Large intestine (tissue), 3 donors: Measurements from ENCODE around the gene TMEM223. TPM values are rescaled to one million over a fixed set of nuclear protein-coding genes. Genes with fewer than 3 reads are reported as not detected.
"Not testable (repeated sequence)": the region's sequence is repeated elsewhere in the genome, so short reads cannot be mapped to it uniquely, and the experiment has no call there.

Experiments used
- DNase-seq, 2 donors: peaks; one replicate each; pipeline versions ENCODE4 v3.0.0 to v3.0.0-alpha.2; 2013
- H3K27ac ChIP-seq: one replicate; pipeline ENCODE4 v1.5.1; 2013; ENCODE audit warnings: low read length
- H3K27me3 ChIP-seq: 2 replicates; pipeline ENCODE4 v1.6.1; 2013; ENCODE audit warnings: low read length; ENCODE audit not compliant: control insufficient read depth, insufficient read depth
- H3K36me3 ChIP-seq: 2 replicates; pipeline ENCODE4 v1.6.1; 2013; ENCODE audit warnings: low read length; ENCODE audit not compliant: control insufficient read depth, insufficient read depth
- H3K4me1 ChIP-seq: one replicate; pipeline ENCODE4 v1.6.1; 2013; ENCODE audit warnings: low read length; ENCODE audit not compliant: control insufficient read depth, insufficient read depth
- H3K4me3 ChIP-seq: one replicate; pipeline ENCODE4 v1.5.1; 2013; ENCODE audit warnings: low read length
- H3K9me3 ChIP-seq: one replicate; pipeline ENCODE4 v1.6.1; 2013; ENCODE audit warnings: mild to moderate bottlenecking, low read depth, low read length, moderate library complexity; ENCODE audit not compliant: control insufficient read depth
- whole genome bisulfite sequencing: methylation state at CpG from one replicate; pipeline ENCODE4 v1.1.5; 2013; ENCODE audit warnings: low lambda C conversion rate; ENCODE audit not compliant: insufficient coverage; 5-methylcytosine and 5-hydroxymethylcytosine counted together
- polyA plus RNA-seq: library from polyadenylated mRNA; unstranded; fragments of 120-200 nt; gene quantifications from one replicate; pipeline ENCODE4 v1.2.1, GENCODE V29; 2013

Gene TMEM223
- polyA plus RNA-seq, 1 donor, result 18.4 TPM

GRCh38 chr11:62778441-62778840 lies 13.4 kb downstream of the TMEM223 start:
- Histone ChIP-seq H3K4me3 (no peak overlapping the region), H3K4me1 (no peaks in the 10 kb centered on the region), H3K9me3 (no peaks in the 10 kb centered on the region), H3K36me3 (peaks cover 59% of the 10 kb centered on the region), H3K27ac (no peak overlapping the region), H3K27me3 (no peaks in the 10 kb centered on the region)
- WGBS, result 100% methylated on average over 1 of the region's 3 CpGs
- no peak for DNase-seq

- peaks cover 53% of the 10 kb centered on the region for H3K36me3 ChIP-seq
- WGBS, result 100% methylated on average over 1 of the region's 2 CpGs
- no peaks in the 10 kb centered on the region for H3K4me1 ChIP-seq
- no peak for DNase-seq
- H3K4me3 ChIP-seq, result no peak overlapping the region
- H3K27me3 ChIP-seq, result no peaks in the 10 kb centered on the region
- no peak overlapping the region for H3K27ac ChIP-seq
- H3K9me3 ChIP-seq, result no peaks in the 10 kb centered on the region
Measured at GRCh38 chr11:62777389-62777788, 14.4 kb downstream of the TMEM223 start.

GRCh38 chr11:62775646-62776045 lies 16.2 kb downstream of the TMEM223 start:
- Histone ChIP-seq H3K9me3 (no peaks in the 10 kb centered on the region), H3K36me3 (peaks cover 46% of the 10 kb centered on the region), H3K4me3 (no peak overlapping the region), H3K27me3 (no peaks in the 10 kb centered on the region), H3K4me1 (peaks cover 8% of the 10 kb centered on the region), H3K27ac (no peak overlapping the region)
- no peak for DNase-seq
- no CpG with 5 or more reads among the region's 17 CpGs for WGBS

- Histone ChIP-seq H3K36me3 (peaks cover 40% of the 10 kb centered on the region), H3K4me3 (no peak overlapping the region), H3K27me3 (no peaks in the 10 kb centered on the region), H3K27ac (no peak overlapping the region), H3K4me1 (peaks cover 10% of the 10 kb centered on the region), H3K9me3 (no peaks in the 10 kb centered on the region)
- WGBS, result no CpG with 5 or more reads among the region's 6 CpGs
- DNase-seq, result no peak
Measured at GRCh38 chr11:62774407-62774806, 17.4 kb downstream of the TMEM223 start.

- H3K4me3 ChIP-seq, result peak within 1 kb of the TSS; percentile 73
- peaks cover 30% of the 10 kb centered on the region for H3K36me3 ChIP-seq
- 40% methylated on average over 2 of the region's 60 CpGs for whole genome bisulfite sequencing
- no peaks in the 10 kb centered on the region for H3K9me3 ChIP-seq
- no peaks in the 10 kb centered on the region for H3K27me3 ChIP-seq
- peaks cover 10% of the 10 kb centered on the region for H3K4me1 ChIP-seq
- DNase-seq, result peak; percentile 94 to 98
- peak within 1 kb of the TSS; percentile 93 for H3K27ac ChIP-seq
Measured at GRCh38 chr11:62771144-62772021, 20.4 kb downstream of the TMEM223 start, which contains the start of gene TAF6L. Gene TAF6L, plus strand, starts transcription at chr11:62771396. Its CDS starts 4,388 bp downstream, at chr11:62775784.

GRCh38 chr11:62770778-62771143 lies 21.0 kb downstream of the TMEM223 start:
- no peaks in the 10 kb centered on the region for H3K9me3 ChIP-seq
- no peaks in the 10 kb centered on the region for H3K27me3 ChIP-seq
- peak overlapping the region; percentile 93 for H3K27ac ChIP-seq
- DNase-seq, result no peak
- H3K4me3 ChIP-seq, result peak overlapping the region; percentile 73
- 0% methylated on average over 5 of the region's 18 CpGs for WGBS
- peaks cover 10% of the 10 kb centered on the region for H3K4me1 ChIP-seq
- H3K36me3 ChIP-seq, result peaks cover 31% of the 10 kb centered on the region

- Histone ChIP-seq H3K4me1 (peaks cover 13% of the 10 kb centered on the region), H3K4me3 (peak overlapping the region; percentile 91)
- not testable (repeated sequence) for DNase-seq, H3K27ac ChIP-seq, H3K36me3 ChIP-seq, H3K9me3 ChIP-seq, H3K27me3 ChIP-seq
- WGBS, result no CpG with 5 or more reads among the region's 9 CpGs
Measured at GRCh38 chr11:62760867-62761227, 31.0 kb downstream of the TMEM223 start.

GRCh38 chr11:62757846-62758788 lies 33.7 kb downstream of the TMEM223 start:
- DNase-seq, result no peak
- H3K27me3 ChIP-seq, result no peaks in the 10 kb centered on the region
- H3K4me1 ChIP-seq, result peaks cover 21% of the 10 kb centered on the region
- H3K27ac ChIP-seq, result no peak overlapping the region
- peaks cover 3% of the 10 kb centered on the region for H3K36me3 ChIP-seq
- no CpG with 5 or more reads among the region's 9 CpGs for WGBS
- H3K4me3 ChIP-seq, result no peak overlapping the region
- H3K9me3 ChIP-seq, result no peaks in the 10 kb centered on the region

GRCh38 chr11:62755086-62755615 lies 36.7 kb downstream of the TMEM223 start:
- H3K27me3 ChIP-seq, result no peaks in the 10 kb centered on the region
- peaks cover 16% of the 10 kb centered on the region for H3K36me3 ChIP-seq
- H3K9me3 ChIP-seq, result no peaks in the 10 kb centered on the region
- no peak overlapping the region for H3K4me3 ChIP-seq
- H3K4me1 ChIP-seq, result peaks cover 14% of the 10 kb centered on the region
- DNase-seq, result no peak
- 0% methylated on average over 1 of the region's 10 CpGs for WGBS
- no peak overlapping the region for H3K27ac ChIP-seq
